HT-29 (cell line): ENCODE data around the gene POLE. TPM values are rescaled to one million over a fixed set of nuclear protein-coding genes. Genes with fewer than 3 reads are reported as not detected.

ENCODE experiments used
- DNase-seq: peaks from one replicate; pipeline ENCODE4 v3.0.0-alpha.2; 2015; ENCODE audit warnings: low spot score
- total RNA-seq: library from RNA; depleted of rRNA; stranded (reverse); fragments of >200 nt; shearing (Covaris generic); gene quantifications from 2 replicates; pipeline ENCODE4 v1.2.3, GENCODE V29; 2014

The POLE gene
- total RNA-seq, 1 experiment from 2014 or later = 104 TPM

DNA sequence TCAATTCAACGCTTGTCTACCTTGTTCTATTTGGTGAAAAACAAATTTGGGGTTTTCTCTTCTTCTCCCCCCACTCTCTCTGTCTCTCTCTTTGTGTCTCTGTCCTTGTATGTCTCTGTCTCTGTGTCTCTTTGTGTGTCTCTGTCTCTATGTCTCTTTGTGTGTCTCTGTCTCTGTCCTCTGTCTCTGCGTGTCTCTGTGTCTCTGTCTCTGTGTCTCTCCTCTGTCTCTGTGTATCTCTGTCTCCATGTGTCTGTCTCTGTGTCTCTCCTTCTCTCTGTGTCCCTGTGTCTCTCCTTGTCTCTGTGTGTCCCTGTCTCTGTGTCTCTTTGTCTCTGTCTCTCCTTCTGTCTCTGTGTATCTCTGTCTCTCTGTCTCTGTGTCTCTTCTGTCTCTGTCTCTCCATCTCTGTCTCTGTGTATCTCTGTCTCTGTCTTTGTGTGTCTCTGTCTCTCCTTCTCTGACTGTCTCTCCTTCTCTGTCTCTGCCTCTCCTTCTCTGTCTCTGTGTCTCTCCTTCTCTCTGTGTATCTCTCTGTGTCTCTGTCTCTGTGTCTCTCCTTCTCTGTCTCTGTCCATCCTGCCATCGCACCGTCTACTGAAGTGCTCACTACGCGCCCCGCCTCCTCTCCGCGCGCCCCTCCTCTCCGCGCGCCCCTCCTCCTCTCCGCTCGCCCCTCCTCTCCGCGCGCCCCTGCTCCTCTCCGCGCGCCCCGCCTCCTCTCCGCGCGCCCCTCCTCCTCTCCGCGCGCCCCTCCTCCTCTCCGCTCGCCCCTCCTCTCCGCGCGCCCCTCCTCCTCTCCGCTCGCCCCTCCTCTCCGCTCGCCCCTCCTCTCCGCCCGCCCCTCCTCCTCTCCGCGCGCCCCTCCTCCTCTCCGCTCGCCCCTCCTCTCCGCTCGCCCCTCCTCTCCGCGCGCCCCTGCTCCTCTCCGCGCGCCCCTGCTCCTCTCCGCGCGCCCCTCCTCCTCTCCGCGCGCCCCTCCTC, 89.5 kb downstream of the POLE start:
- DNase-seq = no peak

DNA sequence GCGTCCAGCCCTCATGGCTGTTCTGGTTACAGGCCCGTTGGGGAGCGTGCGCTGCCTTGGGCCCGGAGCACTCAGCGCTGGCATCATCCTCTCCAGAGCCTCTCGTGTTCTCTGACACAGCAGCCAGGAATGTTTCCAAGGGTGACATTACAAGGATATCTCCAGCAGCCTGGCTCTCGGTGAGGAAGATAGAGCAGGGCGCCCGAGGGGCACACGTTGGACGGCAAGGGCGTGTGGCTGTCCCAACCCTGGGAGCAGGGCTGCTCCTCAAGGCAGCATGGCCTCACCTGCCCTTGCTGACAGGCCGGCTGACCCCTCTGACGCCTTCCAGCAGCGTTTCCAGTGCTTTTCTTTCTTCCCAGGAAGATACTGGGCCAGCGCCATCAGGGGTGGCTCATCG, 91.1 kb downstream of the POLE start:
- no peak for DNase-seq

DNA sequence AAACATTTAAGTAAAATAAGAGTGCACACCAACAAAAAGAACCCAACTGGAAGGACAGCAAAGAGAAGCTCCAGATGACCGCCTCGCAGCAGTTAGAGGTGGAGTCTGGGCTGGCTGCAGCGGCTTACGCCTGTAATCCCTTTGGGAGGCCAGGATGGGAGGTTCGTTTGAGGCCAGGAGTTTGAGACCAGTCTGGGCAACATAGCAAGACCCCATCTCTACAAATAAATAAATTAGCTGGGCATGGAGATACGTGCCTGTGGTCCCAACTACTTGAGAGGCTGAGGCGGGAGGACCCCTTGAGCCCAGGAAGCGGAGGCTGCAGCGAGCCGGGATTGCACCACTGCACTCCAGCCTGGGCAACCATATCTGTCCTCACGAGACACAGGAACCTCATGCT, 92.0 kb downstream of the POLE start:
- DNase-seq = no peak

DNA sequence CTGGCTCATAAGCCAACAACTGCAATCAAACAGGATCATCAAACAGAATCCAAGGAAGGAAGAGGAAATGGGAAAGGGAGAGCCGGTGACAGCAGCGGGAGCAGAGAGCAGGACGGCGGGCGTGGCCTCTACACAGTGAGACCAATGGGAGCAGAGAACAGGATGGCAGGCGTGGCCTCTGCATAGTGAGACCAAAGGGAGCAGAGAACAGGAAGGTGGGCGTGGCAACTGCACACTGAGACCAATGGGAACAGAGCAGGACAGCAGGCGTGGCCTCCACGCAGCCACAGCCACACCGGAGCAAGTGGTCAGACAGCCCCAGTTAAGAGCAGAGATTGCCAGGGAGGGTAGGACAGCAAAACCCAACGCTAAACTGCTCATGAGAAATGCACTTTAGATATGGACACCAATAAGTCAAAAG, 93.2 kb downstream of the POLE start:
- DNase-seq = peak; percentile 99

DNA sequence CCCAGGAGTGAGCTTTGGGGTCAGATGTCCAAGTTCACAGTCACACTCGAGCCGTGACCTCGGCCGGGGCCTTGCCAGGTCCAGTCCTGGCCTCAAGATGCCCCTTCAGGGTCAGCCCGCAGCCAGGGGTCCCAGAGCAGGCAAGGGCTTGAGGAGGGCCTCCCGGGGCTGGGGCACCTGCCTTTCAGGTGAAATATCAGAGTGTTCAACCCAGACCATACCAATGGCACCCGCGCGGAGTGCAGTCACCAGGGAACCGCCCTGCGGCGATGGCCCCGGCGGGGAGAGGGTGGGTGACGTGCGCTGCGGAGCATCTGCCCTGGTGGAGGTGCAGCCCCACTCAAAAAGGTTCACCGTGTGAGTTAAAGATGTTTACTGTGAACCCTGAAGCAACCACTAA, 93.6 kb downstream of the POLE start:
- DNase-seq = no peak

DNA sequence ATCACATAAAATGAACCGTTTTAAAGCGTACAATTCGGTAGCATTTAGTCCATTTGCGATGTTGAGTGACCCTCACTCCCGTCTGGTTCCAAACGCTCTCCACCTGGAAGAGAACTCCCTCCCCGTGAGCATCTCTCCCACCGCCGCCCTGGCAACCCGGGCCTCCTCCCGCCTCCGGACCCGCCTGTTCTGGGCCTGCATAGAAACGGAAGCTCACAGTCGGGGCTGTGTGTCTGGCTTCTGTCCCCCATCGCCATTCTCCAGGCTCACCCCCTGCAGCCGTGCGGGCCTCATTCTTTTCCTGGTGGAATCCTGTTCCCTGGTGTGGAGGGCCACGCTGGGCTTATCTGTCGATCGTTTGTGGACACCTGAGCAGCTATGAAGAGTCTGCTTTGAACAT, 94.1 kb downstream of the POLE start:
- DNase-seq = no peak

DNA sequence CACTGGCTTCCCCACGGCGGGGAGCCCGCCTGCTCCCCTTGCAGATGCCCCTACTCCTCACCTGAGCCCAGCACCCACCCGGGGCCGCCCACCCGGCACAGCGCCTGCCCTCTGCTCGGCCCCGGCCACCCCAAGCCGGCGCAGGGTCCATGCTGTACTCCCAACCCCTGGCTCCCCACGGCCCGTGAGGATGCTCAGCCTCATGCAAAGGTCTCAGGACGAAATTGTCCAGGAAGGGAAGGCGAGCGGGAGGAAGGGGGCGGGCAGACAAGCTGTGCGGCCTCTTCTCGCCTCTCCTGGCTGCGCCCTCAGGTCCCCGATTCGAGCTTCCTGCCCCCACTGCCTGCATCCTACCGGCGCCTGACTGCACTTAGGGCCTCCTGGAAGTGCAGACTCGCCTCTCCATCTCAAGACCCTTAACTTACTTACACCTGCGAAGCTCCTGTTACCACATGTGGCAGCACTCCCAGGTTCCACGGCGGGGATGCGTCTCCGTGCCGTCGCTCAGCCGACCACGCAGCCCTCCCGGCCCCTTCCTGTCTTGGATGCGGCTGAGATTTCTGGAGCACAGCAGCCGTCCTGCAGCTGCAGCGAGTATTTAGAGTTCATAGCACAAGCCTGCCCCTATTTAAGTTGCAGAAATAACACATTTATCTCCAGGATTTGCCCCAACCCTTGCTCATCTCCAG, 94.7 kb downstream of the POLE start:
- no peak for DNase-seq

DNA sequence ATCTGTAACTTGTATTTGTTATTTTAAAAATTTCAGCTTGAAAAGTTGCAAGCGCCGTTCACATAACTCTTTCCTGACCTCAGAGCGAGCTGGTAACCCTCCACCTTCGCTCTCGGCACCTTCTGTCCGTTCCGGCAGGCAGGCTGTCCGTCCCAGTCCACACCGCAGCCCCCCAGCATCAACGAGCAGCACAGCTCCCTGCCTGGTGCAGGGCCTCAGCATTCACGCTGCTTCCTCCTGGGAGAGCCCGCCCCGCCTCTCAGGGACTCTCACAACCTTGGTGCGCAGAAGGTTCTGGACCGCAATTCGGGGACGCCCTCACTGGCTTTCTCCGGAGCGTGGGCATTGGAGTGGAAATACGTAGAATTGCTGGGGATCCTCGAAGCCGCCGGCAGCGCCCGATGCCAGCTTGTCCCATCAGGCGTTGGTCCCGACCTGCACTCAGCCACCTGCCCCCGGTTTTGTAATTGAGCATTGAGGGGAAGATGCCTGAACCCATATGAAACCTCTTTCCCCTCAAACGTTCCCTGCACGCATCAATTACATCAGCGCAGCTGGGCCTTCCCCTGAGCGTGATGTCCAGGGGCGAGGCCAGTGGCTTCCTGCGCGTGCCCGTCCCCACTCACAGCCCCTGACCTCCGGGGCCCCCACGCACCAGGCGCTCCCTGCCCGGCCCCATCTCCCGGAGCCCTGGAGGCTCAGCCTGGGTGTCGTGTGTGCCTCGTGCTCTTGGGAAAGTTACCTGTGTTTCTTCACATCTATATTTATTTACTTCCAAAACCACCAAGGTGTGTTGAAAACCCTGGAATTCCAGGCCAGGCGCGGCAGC, 95.8 kb downstream of the POLE start:
- DNase-seq = no peak

DNA sequence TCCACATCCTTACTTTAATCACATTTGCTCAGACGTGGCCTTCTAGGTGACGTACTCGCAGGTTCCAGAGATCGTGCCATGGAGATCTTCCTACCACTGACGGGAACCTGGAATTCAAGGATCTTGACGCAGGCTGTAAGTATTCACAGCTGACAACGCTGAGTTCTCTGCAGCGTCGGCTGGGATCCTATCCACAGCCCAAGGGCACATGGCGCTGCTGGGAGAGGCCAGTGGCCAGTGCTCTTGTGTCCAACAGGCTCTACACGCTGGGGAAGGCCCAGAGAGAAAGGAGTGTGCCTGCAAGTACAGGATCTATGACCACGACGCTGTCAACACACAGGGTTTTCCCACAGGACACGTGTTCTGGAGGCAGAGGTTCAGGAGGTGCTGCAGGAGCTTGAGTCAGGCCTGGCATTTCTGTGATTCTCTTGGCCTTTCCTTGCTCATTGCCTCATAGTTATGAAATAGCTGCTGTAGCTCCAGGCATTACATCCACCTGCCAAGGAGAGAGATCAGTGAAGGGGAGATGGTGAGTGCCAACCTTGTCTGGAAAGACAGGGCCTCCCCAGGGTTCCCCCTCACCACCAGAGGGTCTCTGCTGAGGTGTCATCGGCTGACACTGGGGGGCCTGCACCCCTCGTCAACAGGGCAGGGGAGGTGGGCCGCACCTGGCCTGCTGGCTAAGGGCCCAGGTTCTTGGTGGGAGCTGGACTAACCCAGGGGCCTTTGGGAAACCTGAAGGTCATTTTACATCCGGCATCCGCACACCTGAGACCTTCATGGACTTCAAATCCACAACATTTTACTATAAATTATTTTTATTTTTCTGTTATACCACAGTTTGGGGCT, 98.1 kb downstream of the POLE start:
- no peak for DNase-seq

DNA sequence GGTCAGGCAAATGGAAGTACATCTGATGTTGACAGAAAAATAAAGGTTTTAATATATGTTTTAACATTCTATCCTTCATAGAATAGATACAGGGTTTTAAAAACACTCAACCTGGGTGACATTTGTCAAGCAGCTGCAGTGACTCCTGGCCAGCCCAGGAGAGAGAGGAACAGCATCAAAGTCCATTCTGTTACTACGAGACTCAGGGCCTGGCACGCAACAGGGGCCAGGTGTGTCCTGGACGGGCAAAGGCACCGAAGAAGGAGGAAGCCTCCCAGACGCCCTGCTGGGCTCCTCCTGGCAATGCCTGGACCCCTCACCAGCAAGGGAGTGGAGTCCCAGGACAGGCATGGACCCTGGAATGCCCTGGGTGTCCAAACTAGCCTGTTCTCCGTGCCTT, 98.8 kb downstream of the POLE start:
- DNase-seq = no peak

DNA sequence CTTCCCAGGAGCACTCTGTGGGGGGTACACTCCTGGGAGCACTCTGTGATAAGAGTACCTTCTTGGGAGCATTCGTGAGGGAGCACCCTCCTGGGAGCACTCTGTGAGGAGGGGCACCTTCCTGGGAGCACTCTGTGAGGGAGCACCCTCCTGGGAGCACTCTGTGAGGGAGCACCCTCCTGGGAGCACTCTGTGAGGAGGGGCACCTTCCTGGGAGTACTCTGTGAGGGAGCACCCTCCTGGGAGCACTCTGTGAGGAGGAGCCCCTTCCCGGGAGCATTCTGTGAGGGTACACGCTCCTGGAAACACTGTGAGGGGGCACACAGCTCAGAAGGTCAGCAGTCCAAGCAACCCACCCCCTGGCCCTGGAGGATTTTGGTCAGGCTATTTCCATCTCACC, 99.4 kb downstream of the POLE start:
- no peak for DNase-seq

DNA sequence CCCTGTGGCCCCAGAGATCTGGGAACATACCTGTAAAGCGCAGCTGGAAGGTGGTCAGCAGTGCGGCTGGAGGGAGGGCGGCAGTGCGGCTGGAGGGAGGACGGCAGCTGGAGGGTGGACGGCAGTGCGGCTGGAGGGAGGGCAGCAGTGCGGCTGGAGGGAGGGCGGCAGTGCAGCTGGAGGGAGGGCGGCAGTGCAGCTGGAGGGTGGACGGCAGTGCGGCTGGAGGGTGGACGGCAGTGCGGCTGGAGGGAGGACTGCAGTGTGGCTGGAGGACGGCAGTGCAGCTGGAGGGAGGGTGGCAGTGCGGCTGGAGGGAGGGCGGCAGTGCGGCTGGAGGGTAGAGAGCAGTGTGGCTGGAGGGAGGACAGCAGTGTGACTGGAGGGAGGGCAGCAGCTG, 100.2 kb downstream of the POLE start:
- no peak for DNase-seq

DNA sequence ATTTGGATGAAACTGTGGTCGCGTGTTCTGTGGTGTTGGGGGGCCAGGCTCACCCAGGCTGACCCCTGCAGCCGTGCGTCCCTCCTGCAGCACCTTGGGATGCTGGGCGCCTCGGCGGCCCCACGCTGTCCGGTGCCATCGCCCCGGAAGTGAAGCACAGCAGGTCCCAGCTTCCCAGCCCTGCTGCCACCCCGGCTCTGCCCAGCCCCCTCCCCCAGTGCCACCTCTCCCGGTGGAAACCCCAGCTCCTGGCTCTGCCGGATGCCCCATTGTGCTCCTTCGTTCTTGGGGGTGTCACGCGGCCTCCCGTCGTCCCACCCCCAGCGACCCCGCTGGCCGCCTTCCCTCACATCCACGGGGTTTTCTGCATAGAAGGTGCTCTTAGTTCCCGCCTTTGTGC, 102.0 kb downstream of the POLE start:
- DNase-seq = no peak

DNA sequence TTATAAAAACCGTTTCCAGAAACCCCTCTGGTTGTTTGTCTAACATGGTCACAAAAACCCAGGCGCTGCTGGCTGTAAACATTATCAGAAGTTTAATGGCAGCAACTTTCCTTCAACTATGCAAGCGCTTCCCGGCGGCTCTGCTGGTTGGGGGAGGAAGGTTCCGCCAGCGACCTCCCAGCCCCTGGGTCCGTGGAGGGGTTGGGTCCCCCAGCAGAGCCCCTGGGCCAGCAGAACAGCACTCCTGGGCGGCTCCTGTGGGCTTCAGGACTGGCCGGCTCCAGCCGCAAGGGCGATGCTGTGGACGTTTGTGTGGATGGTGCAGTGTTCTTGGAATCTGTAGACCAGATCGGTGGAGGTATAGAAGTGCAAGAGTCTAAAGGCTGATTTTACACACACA, 102.7 kb downstream of the POLE start:
- no peak for DNase-seq

DNA sequence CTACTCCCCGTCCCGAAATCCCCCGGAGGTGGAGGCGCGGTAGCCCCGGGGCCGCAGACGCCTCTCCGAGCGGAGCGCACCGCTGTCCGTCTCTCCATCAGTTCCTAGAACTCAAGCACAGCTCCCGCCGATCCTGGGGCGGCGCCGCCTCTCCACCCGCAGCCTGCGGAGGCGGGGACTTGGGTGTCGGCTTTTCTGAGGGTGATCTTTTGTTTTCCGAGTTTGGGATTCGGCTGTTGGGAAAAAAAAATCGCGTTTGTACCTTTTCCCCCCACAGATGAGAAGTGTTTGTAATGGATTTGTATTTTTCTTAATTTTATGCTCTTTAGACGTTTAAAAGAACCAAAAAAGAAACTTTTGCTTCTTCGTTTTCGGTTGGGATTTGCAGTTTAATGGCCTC, 103.4 kb downstream of the POLE start:
- DNase-seq = no peak

DNA sequence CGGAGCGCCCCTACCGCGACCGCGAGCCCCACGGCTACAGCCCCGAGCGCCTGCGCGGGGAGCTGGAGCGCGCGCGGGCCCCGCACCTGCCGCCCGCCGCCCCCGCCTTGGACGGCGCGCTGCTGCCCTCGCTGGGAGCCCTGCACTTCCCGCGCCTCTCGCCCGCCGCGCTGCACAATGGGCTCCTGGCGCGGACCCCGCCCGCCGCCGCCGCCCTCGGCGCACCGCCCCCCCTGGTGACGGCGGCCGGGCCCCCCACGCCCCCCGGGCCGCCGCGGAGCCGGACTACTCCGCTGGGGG, 103.8 kb downstream of the POLE start:
- no peak for DNase-seq

DNA sequence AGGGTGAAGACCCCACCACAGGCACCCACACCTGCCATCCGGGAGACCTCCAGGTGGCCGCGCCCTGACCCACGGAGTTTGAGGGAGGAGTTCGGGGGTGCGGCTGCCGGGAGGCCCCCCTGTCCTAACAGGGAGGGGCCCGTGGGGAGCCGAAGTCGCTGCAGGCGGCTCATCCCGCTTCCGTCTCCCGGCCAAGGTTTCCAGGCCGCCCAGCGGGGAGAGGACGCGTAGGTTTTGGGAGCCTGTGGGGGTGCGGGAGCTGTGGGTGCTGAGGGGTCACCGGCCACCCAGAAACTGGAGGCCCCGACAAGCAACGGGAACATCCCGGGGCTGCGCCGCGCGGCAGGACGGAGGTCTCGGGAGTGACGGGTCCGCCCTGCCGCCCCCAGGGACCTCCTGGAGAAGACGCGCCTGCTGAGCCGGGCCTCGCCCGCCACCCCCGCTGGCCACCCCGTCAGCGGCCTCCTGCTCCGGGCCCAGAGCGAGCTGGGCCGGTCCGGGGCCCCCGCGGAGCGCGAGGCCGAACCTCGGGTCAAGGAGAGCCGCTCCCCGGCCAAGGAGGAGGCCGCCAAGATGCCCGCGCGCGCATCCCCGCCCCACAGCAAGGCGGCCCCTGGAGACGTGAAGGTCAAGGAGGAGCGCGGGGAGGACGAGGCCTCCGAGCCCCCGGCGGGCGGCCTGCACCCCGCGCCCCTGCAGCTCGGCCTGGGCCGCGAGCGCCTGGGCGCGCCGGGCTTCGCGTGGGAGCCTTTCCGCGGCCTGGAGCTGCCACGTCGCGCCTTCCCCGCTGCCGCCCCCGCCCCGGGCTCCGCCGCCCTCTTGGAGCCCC, 104.3 kb downstream of the POLE start:
- DNase-seq = no peak

DNA sequence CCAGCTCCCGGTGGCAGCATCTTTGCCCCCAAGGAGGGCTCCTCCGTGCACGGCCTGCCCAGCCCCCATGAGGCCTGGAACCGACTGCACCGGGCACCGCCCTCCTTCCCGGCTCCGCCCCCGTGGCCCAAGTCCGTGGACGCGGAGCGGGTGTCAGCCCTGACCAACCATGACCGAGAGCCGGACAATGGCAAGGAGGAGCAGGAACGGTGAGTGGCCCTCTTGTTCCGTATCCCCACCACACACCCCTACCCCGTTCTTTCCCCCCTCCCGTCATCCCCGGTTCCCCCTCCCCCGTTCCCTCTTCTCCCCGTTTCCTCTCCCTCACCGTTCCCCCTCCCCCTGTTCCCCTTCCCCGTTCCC, 105.1 kb downstream of the POLE start:
- DNase-seq = no peak

DNA sequence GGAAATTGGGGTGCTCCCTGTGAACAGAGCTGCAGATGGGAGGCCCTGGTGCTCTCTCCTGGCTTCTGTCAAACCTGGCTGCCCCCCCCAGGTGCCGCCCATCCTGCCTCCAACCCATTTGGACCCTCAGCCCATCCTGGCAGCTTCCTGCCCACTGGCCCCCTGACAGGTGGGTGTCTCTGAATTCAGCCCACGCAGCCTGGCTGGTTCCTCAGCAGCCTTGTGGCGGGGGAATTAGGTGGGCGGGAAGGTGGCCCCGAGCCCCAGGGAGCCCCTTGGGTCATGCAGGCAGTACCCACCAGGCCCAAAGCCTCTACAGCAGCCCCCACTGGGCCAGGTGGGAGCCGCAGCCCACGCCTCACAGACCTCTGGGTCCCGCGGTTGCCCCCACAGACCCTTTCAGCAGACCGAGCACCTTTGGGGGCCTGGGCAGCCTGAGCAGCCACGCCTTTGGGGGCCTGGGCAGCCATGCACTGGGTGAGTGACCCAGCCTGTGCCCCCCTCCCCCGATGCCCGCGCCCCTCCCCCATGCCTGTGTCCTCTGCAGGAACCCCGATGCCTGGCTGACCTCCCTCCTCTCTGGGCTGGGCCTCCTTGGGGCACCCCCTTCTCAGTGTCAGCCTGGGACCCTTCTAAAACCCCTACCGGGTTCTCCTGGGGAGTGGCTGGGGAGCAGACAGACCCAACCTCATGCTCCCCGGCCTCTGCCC, 105.6 kb downstream of the POLE start:
- DNase-seq = no peak
